HG03354 (cell line): ENCODE results near the gene LRRC8E.
"Not testable (repeated sequence)": the region's sequence is repeated elsewhere in the genome, so short reads cannot be mapped to it uniquely, and the experiment has no call there.

Experiments
- ATAC-seq: cut with Tn5 transposase; IDR thresholded peaks from one replicate; pipeline ENCODE4 v1.9.1; 2021; ENCODE audit warnings: mild to moderate bottlenecking; ENCODE audit not compliant: unreplicated experiment, poor library complexity, severe bottlenecking

The LRRC8E gene

DNA sequence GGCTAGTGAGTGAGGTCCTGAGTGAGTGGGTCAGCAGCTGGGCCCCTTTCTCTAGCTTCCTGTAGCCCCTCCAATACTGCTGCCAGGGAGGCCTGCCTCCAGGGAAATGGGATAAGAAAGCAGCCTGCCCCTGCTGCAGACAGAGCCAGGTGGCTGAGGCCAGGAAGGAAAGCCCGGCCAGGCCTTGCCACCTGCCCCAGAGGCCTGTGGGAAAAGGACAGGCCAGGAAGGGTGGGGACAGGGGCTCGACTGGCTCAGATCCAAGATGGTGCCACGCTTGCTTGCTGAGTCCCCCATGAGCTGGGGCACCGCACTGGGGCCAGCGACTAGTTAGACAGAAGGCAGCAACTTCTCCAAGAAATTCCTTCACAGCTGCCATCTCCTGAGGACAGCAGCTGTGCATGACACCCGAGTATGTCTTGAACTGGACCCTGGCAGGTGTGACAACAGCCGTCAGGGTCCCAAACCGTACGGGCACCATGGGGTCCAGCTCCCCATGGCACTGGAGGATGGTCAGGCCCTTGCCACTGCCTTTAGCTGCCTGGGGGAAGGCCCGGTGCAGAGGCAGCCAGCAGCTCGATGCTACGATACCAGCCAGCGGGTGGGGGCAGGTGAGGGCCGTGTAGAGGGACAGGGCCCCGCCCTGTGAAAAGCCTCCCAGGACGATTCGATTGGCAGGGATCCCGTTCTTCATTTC lies 9.1 kb upstream of the LRRC8E start:
- no peak for ATAC-seq

GRCh38 chr19:7879836-7880235 lies 8.5 kb upstream of the LRRC8E start:
- ATAC-seq = no peak

- no peak for ATAC-seq
Measured at GRCh38 chr19:7881910-7882309, 6.4 kb upstream of the LRRC8E start.

GRCh38 chr19:7883105-7883504 lies 5.2 kb upstream of the LRRC8E start:
- ATAC-seq = no peak

DNA sequence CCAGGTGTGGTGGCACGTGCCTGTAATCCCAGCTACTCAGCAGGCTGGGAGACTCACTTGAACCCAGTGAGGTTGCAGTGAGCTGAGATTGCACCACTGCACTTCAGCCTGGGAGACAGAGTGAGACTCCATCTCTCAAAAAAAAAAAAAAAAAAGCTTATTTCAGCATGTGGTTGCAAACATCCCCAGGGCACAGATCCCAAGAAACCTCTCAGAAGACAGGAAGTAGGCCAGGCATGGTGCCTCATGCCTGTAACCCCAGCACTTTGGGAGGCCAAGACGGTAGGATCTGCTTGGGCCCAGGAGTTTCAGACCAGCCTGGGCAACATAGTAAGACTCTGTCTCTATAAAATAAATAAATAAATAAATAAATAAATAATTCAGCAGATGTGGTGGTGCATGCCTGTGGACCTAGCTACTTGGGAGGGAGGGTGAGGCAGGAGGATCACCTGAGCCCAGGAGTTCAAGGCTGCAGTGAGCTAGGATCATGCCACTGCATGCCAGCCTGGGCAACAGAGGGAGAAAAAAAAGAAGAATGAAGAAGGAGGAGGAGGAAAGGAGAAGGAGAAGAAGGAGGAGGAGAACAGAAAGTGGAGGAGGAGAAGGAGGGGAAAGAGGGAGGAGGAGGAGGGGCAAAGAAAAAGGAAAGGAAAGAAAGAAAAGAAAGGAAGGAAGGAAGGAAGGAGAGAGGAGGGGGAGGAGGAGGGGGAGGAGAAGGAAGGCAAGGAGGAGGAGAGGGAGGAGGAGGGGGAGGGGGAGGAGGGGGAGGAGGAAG lies 4.3 kb upstream of the LRRC8E start:
- no peak for ATAC-seq

- ATAC-seq = no peak
Measured at GRCh38 chr19:7885818-7886217, 2.5 kb upstream of the LRRC8E start.

- ATAC-seq = no peak
Measured at GRCh38 chr19:7887408-7888144, 734 bp upstream of the LRRC8E start.

GRCh38 chr19:7888826-7889217 lies 512 bp downstream of the LRRC8E start:
- no peak for ATAC-seq

DNA sequence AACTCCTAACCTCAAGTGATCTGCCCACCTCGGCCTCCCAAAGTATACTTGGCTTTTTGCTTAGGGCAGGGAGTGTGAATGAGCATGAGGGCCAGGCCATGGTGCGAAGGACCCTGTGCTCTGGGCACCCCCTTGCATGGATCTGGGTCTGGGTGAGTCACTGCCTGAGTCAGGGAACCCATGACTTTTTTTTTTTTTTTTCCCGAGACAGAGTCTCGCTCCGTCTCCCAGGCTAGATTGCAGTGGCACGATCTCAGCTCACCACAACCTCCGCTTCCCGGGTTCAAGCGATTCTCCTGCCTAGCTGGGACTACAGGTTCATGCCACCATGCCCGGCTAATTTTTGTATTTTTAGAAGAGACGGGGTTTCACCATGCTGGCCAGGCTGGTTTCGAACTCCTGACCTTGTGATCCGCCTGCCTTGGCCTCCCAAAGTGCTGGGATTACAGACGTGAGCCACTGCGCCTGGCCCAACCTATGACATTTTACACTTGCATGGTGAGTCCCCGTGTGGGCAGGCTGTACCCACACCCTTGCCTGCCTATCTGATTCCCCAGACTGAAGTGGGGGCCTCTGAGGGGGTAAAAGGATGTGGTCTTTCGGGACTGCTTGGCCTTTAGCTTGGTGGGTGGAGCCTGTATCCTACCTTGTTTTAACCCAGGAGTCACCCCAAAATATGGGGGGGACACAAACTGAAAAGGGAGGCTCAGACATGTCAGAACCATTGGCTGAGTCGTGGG lies 5.2 kb downstream of the LRRC8E start:
- not testable (repeated sequence) for ATAC-seq

DNA sequence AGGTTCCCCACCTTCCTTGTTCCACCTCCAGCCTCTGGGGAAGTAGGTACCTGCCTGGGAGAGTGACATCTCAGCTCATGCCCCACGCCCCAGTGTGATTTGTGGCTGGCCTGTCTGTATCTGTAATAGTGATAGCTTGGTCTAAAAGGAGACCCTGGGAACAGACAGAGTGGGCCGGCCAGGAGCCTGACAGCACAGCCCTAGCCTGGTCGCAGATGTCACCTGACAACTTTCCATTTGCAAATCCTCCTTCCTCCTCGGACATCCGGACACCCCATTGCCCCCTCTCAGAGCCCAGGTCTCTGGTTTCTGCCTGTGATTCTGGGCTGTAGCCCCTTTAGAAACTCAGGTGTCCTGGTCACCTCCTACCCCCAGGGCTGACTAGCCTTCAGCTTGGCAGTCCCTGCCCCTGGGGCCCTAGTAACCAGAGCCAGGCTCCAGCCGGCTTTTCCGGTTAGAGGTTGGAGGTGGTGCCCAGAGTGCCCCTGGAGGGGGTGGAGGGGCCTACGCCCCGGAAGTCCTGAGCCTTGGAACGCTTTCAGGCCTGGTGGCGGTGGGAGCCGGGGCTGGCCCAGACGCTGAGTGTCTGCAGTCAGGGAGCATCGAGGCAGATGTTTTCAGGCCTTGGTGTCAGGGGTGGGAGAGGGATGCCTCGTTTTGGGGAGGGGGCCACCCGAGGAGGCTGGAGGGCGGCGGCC lies 6.5 kb downstream of the LRRC8E start:
- no peak for ATAC-seq

DNA sequence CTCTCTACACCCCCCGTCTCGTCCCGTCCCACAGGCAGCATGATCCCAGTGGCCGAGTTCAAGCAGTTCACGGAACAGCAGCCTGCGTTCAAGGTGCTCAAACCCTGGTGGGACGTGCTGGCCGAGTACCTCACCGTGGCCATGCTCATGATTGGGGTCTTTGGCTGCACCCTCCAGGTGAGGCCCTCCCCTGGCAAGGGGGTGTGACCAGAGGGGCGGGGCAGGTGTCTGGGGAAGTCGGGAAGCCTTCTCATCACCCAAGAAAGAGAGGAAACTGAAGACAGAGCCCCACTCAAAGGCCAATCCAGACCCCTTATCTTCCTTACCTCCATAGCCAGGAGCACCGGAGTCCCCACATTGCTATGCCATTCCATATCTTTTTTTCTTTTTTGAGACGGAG lies 7.3 kb downstream of the LRRC8E start:
- ATAC-seq = no peak

DNA sequence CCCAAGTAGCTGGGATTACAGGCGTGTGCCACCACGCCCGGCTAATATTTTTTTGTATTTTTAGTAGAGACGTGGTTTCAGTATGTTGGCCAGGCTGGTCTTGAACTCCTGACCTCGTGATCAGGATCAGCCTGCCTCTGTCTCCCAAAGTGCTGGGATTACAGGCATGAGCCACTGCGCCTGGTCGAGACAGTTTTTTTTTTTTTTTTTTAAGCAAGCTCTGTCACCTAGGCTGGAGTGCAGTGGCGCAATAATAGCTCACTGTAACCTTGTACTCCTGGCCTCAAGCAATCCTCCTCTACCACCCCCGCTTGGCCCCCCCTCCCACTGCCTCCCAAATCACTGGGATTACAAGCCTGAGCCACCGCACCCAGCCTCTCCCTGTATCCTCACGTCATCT lies 9.0 kb downstream of the LRRC8E start:
- ATAC-seq = no peak

DNA sequence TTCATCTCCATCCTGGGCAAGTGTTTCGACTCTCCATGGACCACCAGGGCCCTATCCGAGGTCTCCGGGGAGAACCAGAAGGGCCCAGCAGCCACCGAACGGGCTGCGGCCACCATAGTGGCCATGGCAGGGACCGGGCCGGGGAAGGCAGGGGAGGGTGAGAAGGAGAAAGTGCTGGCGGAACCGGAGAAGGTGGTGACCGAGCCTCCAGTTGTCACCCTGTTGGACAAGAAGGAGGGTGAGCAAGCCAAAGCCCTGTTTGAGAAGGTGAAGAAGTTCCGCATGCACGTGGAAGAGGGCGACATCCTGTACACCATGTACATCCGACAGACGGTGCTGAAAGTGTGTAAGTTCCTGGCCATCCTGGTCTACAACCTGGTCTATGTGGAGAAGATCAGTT lies 10.7 kb downstream of the LRRC8E start:
- no peak for ATAC-seq

GRCh38 chr19:7899751-7900378 lies 11.6 kb downstream of the LRRC8E start:
- no peak for ATAC-seq

GRCh38 chr19:7900401-7900870 lies 12.1 kb downstream of the LRRC8E start:
- no peak for ATAC-seq

- ATAC-seq = no peak
Measured at GRCh38 chr19:7900931-7901330, 12.6 kb downstream of the LRRC8E start.

DNA sequence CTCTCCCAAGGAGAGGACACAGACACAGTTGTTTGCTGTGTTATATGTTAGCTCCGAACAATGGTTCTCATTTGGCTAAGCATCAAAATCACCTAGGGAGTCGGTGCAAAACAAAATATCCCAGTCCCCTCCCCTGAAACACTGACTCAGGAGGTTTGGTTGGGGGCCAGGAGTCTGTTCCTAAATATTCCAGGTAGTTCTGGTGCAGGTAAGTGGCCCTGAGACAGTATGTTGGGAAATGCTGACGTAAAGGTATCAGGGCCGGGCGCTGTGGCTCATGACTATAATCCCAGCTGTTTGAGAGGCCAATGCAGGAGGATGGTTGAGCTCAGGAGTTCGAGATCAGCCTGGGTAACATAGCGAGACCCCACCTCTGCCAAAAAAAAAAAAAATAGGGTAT lies 13.0 kb downstream of the LRRC8E start:
- ATAC-seq = no peak

- ATAC-seq = no peak
Measured at GRCh38 chr19:7902796-7903243, 14.5 kb downstream of the LRRC8E start.
